Measurements from ENCODE around the gene MEGF11.

Gene MEGF11

DNA sequence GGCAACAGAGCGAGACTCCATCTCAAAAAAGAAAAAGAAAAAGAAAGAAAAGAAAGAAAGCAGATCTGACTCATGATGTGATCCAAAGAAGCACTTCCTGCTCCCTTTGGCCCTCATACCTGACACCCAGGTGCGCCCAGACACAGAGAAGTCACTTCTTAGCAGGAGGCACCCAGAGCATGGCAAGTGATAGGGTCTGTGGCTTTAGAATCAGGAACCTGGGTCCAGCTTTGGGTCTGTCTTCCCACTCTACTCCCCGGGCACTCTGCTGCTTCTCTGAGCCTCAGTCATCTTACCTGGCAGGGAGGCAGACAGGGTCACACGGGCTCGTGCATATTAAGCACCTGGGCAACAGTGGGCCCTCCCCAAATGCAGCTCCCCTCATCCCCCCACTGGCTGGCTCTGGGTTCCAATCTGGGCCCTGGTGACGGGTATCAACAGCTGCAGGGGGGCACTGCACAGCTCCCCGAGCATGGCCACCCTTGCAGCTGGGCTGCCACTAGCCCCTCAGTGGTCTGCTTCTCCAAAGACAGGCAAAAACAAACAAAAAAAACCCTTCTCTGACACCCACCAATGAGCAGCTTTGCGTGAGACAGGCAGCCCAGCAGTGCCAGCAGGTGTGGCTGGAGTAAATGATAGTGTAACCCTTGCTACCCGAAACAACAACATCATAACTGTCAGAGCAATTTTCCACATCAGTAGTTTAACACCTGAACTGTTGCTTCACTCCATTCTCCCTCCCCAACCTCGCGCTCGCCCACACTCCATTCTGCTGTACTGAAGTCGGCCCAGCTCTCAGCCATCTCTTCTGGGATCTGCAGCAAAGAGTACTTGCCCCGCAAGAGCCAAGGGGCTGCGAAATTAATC, 99.8 kb downstream of the MEGF11 start (continued):
- TF ChIP-seq, protein P1, sequence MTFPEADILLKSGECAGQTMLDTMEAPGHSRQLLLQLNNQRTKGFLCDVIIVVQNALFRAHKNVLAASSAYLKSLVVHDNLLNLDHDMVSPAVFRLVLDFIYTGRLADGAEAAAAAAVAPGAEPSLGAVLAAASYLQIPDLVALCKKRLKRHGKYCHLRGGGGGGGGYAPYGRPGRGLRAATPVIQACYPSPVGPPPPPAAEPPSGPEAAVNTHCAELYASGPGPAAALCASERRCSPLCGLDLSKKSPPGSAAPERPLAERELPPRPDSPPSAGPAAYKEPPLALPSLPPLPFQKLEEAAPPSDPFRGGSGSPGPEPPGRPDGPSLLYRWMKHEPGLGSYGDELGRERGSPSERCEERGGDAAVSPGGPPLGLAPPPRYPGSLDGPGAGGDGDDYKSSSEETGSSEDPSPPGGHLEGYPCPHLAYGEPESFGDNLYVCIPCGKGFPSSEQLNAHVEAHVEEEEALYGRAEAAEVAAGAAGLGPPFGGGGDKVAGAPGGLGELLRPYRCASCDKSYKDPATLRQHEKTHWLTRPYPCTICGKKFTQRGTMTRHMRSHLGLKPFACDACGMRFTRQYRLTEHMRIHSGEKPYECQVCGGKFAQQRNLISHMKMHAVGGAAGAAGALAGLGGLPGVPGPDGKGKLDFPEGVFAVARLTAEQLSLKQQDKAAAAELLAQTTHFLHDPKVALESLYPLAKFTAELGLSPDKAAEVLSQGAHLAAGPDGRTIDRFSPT (tag by site-specific recombination; IDR thresholded peaks at IDR 0.05), result no peak
- TF ChIP-seq, protein P2, sequence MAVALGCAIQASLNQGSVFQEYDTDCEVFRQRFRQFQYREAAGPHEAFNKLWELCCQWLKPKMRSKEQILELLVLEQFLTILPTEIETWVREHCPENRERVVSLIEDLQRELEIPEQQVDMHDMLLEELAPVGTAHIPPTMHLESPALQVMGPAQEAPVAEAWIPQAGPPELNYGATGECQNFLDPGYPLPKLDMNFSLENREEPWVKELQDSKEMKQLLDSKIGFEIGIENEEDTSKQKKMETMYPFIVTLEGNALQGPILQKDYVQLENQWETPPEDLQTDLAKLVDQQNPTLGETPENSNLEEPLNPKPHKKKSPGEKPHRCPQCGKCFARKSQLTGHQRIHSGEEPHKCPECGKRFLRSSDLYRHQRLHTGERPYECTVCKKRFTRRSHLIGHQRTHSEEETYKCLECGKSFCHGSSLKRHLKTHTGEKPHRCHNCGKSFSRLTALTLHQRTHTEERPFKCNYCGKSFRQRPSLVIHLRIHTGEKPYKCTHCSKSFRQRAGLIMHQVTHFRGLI (tag by site-specific recombination; IDR thresholded peaks at IDR 0.05), result 0 out of 2 replicates have a peak, but pooled peaks have one; percentile 31
- no peak for TF ChIP-seq ZNF416 (tag by site-specific recombination; IDR thresholded peaks at IDR 0.05)
- peak; percentile 92 for TF ChIP-seq OSR2 (tag by site-specific recombination; IDR thresholded peaks at IDR 0.05)
- TF ChIP-seq ZSCAN23 (tag by site-specific recombination; IDR thresholded peaks at IDR 0.05), result no peak
- peak; percentile 33; the same call in 1 of the 2 replicates for TF ChIP-seq PRDM4 (tag by site-specific recombination; IDR thresholded peaks at IDR 0.05)
- no peak for TF ChIP-seq REST (tag by site-specific recombination; IDR thresholded peaks at IDR 0.05)
- TF ChIP-seq ZNF175 (tag by site-specific recombination; IDR thresholded peaks at IDR 0.05), result no peak
- TF ChIP-seq ZNF354C (tag by site-specific recombination; IDR thresholded peaks at IDR 0.05; ENCODE audit: borderline replicate concordance, low read depth), result no peak
- peak; percentile 77; the same call in 1 of the 2 replicates for TF ChIP-seq ZNF561 (tag by site-specific recombination; IDR thresholded peaks at IDR 0.05; ENCODE audit: borderline replicate concordance)
- peak; percentile 56 for TF ChIP-seq ZNF341 (tag by site-specific recombination; IDR thresholded peaks at IDR 0.05; ENCODE audit: low read depth)
- TF ChIP-seq REPIN1 (tag by site-specific recombination; IDR thresholded peaks at IDR 0.05; ENCODE audit: low read depth), result 0 out of 2 replicates have a peak, but pooled peaks have one; percentile 67
- peak; percentile 82 for TF ChIP-seq EGR2 (tag by site-specific recombination; IDR thresholded peaks at IDR 0.05; ENCODE audit: low read depth)

GRCh38 chr15:66152650-66153049, 100.9 kb downstream of the MEGF11 start:
- CTCF ChIA-PET, result no interaction called here
- no peak overlapping the region; the same call in 1 of the 2 replicates for H3K27ac ChIP-seq (ENCODE audit: extremely low read depth, low read depth, low read length)
- no peaks in the 10 kb centered on the region for H3K36me3 ChIP-seq (ENCODE audit: control insufficient read depth in 2 of 2, insufficient read depth in 1 of 2, low read length in 2 of 2)
- no peaks in the 10 kb centered on the region for H3K9me3 ChIP-seq (ENCODE audit: control insufficient read depth, insufficient read depth, low read depth, low read length)
- H3K4me3 ChIP-seq (ENCODE audit: low read depth, low read length), result no peak overlapping the region
- POLR2A ChIA-PET, result no interaction called here
- peaks cover 16% of the 10 kb centered on the region for H3K4me1 ChIP-seq (ENCODE audit: control insufficient read depth, insufficient read depth, low read length)
- TF ChIP-seq SP3 (tag by site-specific recombination; IDR thresholded peaks at IDR 0.05) (no peak), ZNF239 (tag by site-specific recombination; IDR thresholded peaks at IDR 0.05) (no peak), ZNF24 (tag by site-specific recombination; IDR thresholded peaks at IDR 0.05) (no peak), ZSCAN5A (tag by site-specific recombination; IDR thresholded peaks at IDR 0.05) (no peak), ZSCAN18 (tag by site-specific recombination; IDR thresholded peaks at IDR 0.05) (no peak), KLF10 (tag by site-specific recombination; IDR thresholded peaks at IDR 0.05) (no peak), SCRT1 (tag by site-specific recombination; IDR thresholded peaks at IDR 0.05; ENCODE audit: borderline replicate concordance) (no peak)
- TF ChIP-seq, protein P3, sequence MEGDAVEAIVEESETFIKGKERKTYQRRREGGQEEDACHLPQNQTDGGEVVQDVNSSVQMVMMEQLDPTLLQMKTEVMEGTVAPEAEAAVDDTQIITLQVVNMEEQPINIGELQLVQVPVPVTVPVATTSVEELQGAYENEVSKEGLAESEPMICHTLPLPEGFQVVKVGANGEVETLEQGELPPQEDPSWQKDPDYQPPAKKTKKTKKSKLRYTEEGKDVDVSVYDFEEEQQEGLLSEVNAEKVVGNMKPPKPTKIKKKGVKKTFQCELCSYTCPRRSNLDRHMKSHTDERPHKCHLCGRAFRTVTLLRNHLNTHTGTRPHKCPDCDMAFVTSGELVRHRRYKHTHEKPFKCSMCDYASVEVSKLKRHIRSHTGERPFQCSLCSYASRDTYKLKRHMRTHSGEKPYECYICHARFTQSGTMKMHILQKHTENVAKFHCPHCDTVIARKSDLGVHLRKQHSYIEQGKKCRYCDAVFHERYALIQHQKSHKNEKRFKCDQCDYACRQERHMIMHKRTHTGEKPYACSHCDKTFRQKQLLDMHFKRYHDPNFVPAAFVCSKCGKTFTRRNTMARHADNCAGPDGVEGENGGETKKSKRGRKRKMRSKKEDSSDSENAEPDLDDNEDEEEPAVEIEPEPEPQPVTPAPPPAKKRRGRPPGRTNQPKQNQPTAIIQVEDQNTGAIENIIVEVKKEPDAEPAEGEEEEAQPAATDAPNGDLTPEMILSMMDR (tag by site-specific recombination; IDR thresholded peaks at IDR 0.05), result no peak
